Measurements from ENCODE around the gene OR2V2. TPM values are rescaled to one million over a fixed set of nuclear protein-coding genes. Genes with fewer than 3 reads are reported as not detected.
"Not testable (repeated sequence)": the region's sequence is repeated elsewhere in the genome, so short reads cannot be mapped to it uniquely, and the experiment has no call there.

The OR2V2 gene
- total and polyA plus RNA-seq, 4 donors: not detected

GRCh38 chr5:181101930-181102674 is 45.3 kb upstream of the OR2V2 start:
- H3K9me3 ChIP-seq (ENCODE audit: control insufficient read depth in 4 of 4, low read length in 3 of 4); H3K4me3 ChIP-seq (ENCODE audit: low read depth in 1 of 3, low read length in 3 of 3); H3K27ac ChIP-seq (ENCODE audit: low read depth in 1 of 2, low read length in 2 of 2); DNase-seq (ENCODE audit: low spot score); H3K9ac ChIP-seq (ENCODE audit: low read depth in 1 of 2, low read length in 2 of 2); H3K36me3 ChIP-seq (ENCODE audit: control insufficient read depth in 4 of 4, insufficient read depth in 3 of 4, low read depth in 1 of 4, low read length in 3 of 4); H3K4me1 ChIP-seq (ENCODE audit: control insufficient read depth in 4 of 4, insufficient read depth in 4 of 4, low read length in 3 of 4); H3K27me3 ChIP-seq (ENCODE audit: control insufficient read depth in 4 of 4, insufficient read depth in 4 of 4, low read length in 3 of 4): not testable (repeated sequence)
- no CpG with 5 or more reads among the region's 30 CpGs for WGBS

DNA sequence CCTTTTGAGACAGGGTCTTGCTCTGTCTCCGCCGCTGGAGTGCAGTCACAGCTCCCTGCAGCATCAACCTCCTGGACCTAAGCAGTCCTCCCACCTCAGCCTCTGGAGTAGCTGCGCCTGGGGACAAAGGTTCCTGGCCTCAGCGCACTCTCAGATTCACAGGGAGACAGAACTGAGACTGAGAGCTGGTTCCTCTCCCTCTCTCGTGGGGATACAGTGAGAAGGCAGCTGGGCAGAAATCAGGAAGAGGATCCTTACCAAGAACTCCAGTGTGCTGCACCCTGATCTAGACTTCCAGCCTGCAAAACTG is 43.2 kb upstream of the OR2V2 start:
- not testable (repeated sequence) for H3K36me3 ChIP-seq (ENCODE audit: control insufficient read depth in 4 of 4, insufficient read depth in 3 of 4, low read depth in 1 of 4, low read length in 3 of 4); H3K9me3 ChIP-seq (ENCODE audit: control insufficient read depth in 4 of 4, low read length in 3 of 4); H3K4me1 ChIP-seq (ENCODE audit: control insufficient read depth in 4 of 4, insufficient read depth in 4 of 4, low read length in 3 of 4); H3K27ac ChIP-seq (ENCODE audit: low read depth in 1 of 2, low read length in 2 of 2); DNase-seq (ENCODE audit: low spot score); H3K27me3 ChIP-seq (ENCODE audit: control insufficient read depth in 4 of 4, insufficient read depth in 4 of 4, low read length in 3 of 4); H3K9ac ChIP-seq (ENCODE audit: low read depth in 1 of 2, low read length in 2 of 2); H3K4me3 ChIP-seq (ENCODE audit: low read depth in 1 of 3, low read length in 3 of 3)
- 11% methylated on average over 5 of the region's 5 CpGs for WGBS

DNA sequence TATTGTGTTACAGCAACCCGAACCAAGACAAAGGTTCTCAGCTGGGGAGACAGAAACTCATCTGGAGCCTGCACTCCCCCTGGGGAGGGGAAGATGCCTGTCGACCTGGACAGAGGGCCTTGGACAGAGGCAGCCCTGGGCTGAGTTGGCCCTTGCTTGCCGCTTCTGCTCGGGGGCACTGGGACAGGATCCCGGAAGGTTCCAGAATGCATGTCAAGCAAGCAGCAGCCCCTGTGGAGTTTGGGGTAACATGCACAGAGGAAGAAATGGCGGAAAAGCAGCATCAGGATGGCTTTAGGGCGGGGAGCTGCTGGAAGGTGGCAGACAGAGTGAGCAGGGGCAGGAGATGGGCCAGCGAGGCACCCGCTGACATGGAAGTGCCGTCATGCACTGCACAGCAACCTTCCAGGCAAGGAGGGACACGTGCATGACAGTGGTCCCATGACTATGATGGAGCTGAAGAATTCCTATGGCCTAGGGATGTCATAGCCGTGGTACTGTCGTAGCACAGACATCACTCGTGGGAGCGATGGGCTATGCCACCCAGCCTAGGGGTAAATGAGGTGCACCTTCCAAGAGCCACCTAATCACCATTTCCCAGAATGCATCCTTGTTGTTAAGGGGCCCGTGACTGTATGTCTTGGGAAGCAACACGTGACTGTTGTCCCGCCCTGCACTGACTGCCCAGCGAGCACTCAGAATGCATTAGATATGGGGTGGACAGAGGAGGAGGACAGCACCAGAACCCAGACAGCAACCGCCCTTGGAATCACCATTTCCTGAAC is 42.6 kb upstream of the OR2V2 start:
- WGBS: 55% methylated on average over 20 of the region's 20 CpGs

GRCh38 chr5:181105391-181106025 is 41.9 kb upstream of the OR2V2 start:
- DNase-seq (ENCODE audit: low spot score): no peak
- Histone ChIP-seq H3K4me3 (ENCODE audit: low read depth in 1 of 3, low read length in 3 of 3) (no peak overlapping the region), H3K9ac (ENCODE audit: low read depth in 1 of 2, low read length in 2 of 2) (no peak overlapping the region), H3K4me1 (ENCODE audit: control insufficient read depth in 4 of 4, insufficient read depth in 4 of 4, low read length in 3 of 4) (no peaks in the 10 kb centered on the region), H3K9me3 (ENCODE audit: control insufficient read depth in 4 of 4, low read length in 3 of 4) (no peaks in the 10 kb centered on the region), H3K27me3 (ENCODE audit: control insufficient read depth in 4 of 4, insufficient read depth in 4 of 4, low read length in 3 of 4) (peaks cover 0 to 2% (median 0%) of the 10 kb centered on the region in 4 donors), H3K36me3 (ENCODE audit: control insufficient read depth in 4 of 4, insufficient read depth in 3 of 4, low read depth in 1 of 4, low read length in 3 of 4) (no peaks in the 10 kb centered on the region), H3K27ac (ENCODE audit: low read depth in 1 of 2, low read length in 2 of 2) (no peak overlapping the region)
- TF ChIP-seq MAX (IDR thresholded peaks at IDR 0.05): no peak
- TF ChIP-seq SP1 (IDR thresholded peaks at IDR 0.05): no peak
- TF ChIP-seq EGR1 (IDR thresholded peaks at IDR 0.05; ENCODE audit: low read depth in 2 of 2): no peak
- TF ChIP-seq GABPA (IDR thresholded peaks at IDR 0.05 in 1 of 2, conservative IDR thresholded peaks at IDR 0.05 in 1 of 2): no peak
- TF ChIP-seq FOXA1 (IDR thresholded peaks at IDR 0.05): no peak
- no peak for TF ChIP-seq RAD21 (IDR thresholded peaks at IDR 0.05)
- no peak for TF ChIP-seq FOXA2 (IDR thresholded peaks at IDR 0.05)
- TF ChIP-seq, protein P1, sequence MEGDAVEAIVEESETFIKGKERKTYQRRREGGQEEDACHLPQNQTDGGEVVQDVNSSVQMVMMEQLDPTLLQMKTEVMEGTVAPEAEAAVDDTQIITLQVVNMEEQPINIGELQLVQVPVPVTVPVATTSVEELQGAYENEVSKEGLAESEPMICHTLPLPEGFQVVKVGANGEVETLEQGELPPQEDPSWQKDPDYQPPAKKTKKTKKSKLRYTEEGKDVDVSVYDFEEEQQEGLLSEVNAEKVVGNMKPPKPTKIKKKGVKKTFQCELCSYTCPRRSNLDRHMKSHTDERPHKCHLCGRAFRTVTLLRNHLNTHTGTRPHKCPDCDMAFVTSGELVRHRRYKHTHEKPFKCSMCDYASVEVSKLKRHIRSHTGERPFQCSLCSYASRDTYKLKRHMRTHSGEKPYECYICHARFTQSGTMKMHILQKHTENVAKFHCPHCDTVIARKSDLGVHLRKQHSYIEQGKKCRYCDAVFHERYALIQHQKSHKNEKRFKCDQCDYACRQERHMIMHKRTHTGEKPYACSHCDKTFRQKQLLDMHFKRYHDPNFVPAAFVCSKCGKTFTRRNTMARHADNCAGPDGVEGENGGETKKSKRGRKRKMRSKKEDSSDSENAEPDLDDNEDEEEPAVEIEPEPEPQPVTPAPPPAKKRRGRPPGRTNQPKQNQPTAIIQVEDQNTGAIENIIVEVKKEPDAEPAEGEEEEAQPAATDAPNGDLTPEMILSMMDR (IDR thresholded peaks at IDR 0.05; ENCODE audit: low read depth, low read length, missing input control): no peak
- no peak for TF ChIP-seq NR2F2 (IDR thresholded peaks at IDR 0.05)
- no peak for TF ChIP-seq JUND (IDR thresholded peaks at IDR 0.05)
- 59% methylated on average over 7 of the region's 7 CpGs for WGBS

More for the DNA sequence above, 42.6 kb upstream of the OR2V2 start:
- not testable (repeated sequence) for H3K9me3 ChIP-seq (ENCODE audit: control insufficient read depth in 4 of 4, low read length in 3 of 4); H3K27ac ChIP-seq (ENCODE audit: low read depth in 1 of 2, low read length in 2 of 2); H3K36me3 ChIP-seq (ENCODE audit: control insufficient read depth in 4 of 4, insufficient read depth in 3 of 4, low read depth in 1 of 4, low read length in 3 of 4); H3K27me3 ChIP-seq (ENCODE audit: control insufficient read depth in 4 of 4, insufficient read depth in 4 of 4, low read length in 3 of 4); H3K4me3 ChIP-seq (ENCODE audit: low read depth in 1 of 3, low read length in 3 of 3); H3K4me1 ChIP-seq (ENCODE audit: control insufficient read depth in 4 of 4, insufficient read depth in 4 of 4, low read length in 3 of 4); DNase-seq (ENCODE audit: low spot score); H3K9ac ChIP-seq (ENCODE audit: low read depth in 1 of 2, low read length in 2 of 2)

Measured in liver (tissue), 9 donors.